Large intestine (tissue), 12 donors: ENCODE measurements around the gene CDK12. TPM values are rescaled to one million over a fixed set of nuclear protein-coding genes. Genes with fewer than 3 reads are reported as not detected.
"Not testable (repeated sequence)": the region's sequence is repeated elsewhere in the genome, so short reads cannot be mapped to it uniquely, and the experiment has no call there.

Source experiments
- DNase-seq, 2 donors: peaks; one replicate each; pipeline versions ENCODE4 v3.0.0 to v3.0.0-alpha.2; 2013
- H3K27ac ChIP-seq: one replicate; pipeline ENCODE4 v1.5.1; 2013; ENCODE audit warnings: low read length
- H3K27me3 ChIP-seq: 2 replicates; pipeline ENCODE4 v1.6.1; 2013; ENCODE audit warnings: low read length; ENCODE audit not compliant: control insufficient read depth, insufficient read depth
- H3K36me3 ChIP-seq: 2 replicates; pipeline ENCODE4 v1.6.1; 2013; ENCODE audit warnings: low read length; ENCODE audit not compliant: control insufficient read depth, insufficient read depth
- H3K4me1 ChIP-seq: one replicate; pipeline ENCODE4 v1.6.1; 2013; ENCODE audit warnings: low read length; ENCODE audit not compliant: control insufficient read depth, insufficient read depth
- H3K4me3 ChIP-seq: one replicate; pipeline ENCODE4 v1.5.1; 2013; ENCODE audit warnings: low read length
- H3K9me3 ChIP-seq: one replicate; pipeline ENCODE4 v1.6.1; 2013; ENCODE audit warnings: mild to moderate bottlenecking, low read depth, low read length, moderate library complexity; ENCODE audit not compliant: control insufficient read depth
- WGBS: methylation state at CpG from one replicate; pipeline ENCODE4 v1.1.5; 2013; ENCODE audit warnings: low lambda C conversion rate; ENCODE audit not compliant: insufficient coverage; 5-methylcytosine and 5-hydroxymethylcytosine counted together
- long read RNA-seq, 11 donors: transcript quantifications; one replicate each; lab custom pipeline, GENCODE V29; 2026
- polyA plus RNA-seq: library from polyadenylated mRNA; unstranded; fragments of 120-200 nt; gene quantifications from one replicate; pipeline ENCODE4 v1.2.1, GENCODE V29; 2013

Gene CDK12
- polyA plus RNA-seq = 45.9 TPM
- long read RNA-seq, donor 1, partial matches to known transcripts = 0 of 2 reads
- long read RNA-seq, donor 1, other reads (novel, unspliced or antisense) = 0 of 2 reads
- long read RNA-seq, donor 2, full-length matches to known transcripts = 10 of 15 reads
- long read RNA-seq, donor 2, partial matches to known transcripts = 5 of 15 reads
- long read RNA-seq, donor 2, other reads (novel, unspliced or antisense) = 0 of 15 reads
- long read RNA-seq, donor 3 = 0 reads
- long read RNA-seq, donor 4, partial matches to known transcripts = 0 of 1 reads
- long read RNA-seq, donor 4, other reads (novel, unspliced or antisense) = 0 of 1 reads
- long read RNA-seq, donor 5, partial matches to known transcripts = 0 of 2 reads
- long read RNA-seq, donor 5, other reads (novel, unspliced or antisense) = 0 of 2 reads
- long read RNA-seq, donor 6, full-length matches to known transcripts = 9 of 23 reads
- long read RNA-seq, donor 6, partial matches to known transcripts = 14 of 23 reads
- long read RNA-seq, donor 6, other reads (novel, unspliced or antisense) = 0 of 23 reads
- long read RNA-seq, donor 7, transcript CDK12-208 (1 exons, 1,963 nt) = major isoform, 7 of 15 reads
- long read RNA-seq, donor 7, partial matches to known transcripts = 6 of 15 reads
- long read RNA-seq, donor 7, other reads (novel, unspliced or antisense) = 0 of 15 reads
- long read RNA-seq, donor 8, full-length matches to known transcripts = 10 of 37 reads
- long read RNA-seq, donor 8, partial matches to known transcripts = 27 of 37 reads
- long read RNA-seq, donor 8, other reads (novel, unspliced or antisense) = 0 of 37 reads
- long read RNA-seq, donor 9, partial matches to known transcripts = 12 of 14 reads
- long read RNA-seq, donor 9, other reads (novel, unspliced or antisense) = 0 of 14 reads
- long read RNA-seq, donor 10, full-length matches to known transcripts = 12 of 38 reads
- long read RNA-seq, donor 10, partial matches to known transcripts = 26 of 38 reads
- long read RNA-seq, donor 10, other reads (novel, unspliced or antisense) = 0 of 38 reads
- long read RNA-seq, donor 11, transcript CDK12-208 (1 exons, 1,963 nt) = major isoform, 8 of 14 reads
- long read RNA-seq, donor 11, partial matches to known transcripts = 6 of 14 reads
- long read RNA-seq, donor 11, other reads (novel, unspliced or antisense) = 0 of 14 reads

DNA sequence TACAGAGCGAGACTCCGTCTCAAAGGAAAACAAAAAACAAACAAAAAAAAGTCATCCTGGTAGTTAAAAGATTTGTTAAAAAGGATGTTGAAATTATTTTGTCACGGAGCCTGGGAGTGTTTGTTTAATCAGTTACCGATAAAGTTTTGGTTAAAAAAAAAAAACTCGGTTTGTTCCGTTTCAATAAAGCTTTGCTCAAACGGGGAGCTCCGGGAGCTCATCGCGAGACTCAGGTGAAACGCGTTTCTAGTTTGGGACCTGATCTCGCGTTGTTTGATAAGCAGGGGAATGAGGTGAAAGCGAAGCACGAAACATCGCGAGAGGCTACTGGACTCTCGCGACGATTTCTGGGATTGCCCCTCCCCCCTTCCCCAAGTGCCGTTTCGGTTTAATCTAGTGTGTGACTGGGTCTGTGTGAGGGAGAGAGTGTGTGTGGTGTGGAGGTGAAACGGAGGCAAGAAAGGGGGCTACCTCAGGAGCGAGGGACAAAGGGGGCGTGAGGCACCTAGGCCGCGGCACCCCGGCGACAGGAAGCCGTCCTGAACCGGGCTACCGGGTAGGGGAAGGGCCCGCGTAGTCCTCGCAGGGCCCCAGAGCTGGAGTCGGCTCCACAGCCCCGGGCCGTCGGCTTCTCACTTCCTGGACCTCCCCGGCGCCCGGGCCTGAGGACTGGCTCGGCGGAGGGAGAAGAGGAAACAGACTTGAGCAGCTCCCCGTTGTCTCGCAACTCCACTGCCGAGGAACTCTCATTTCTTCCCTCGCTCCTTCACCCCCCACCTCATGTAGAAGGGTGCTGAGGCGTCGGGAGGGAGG is at the start of gene CDK12:
CDK12 (plus strand) TSS at position 374 of the 813 bp plus-strand sequence. CDS start 586 bp downstream, outside the sequence.
- peak within 1 kb of the TSS; percentile 99 for H3K27ac ChIP-seq
- WGBS = 0% methylated on average over 5 of the region's 51 CpGs

GRCh38 chr17:39416141-39416540 is 45.1 kb upstream of the CDK12 start:
- peaks cover 69% of the 10 kb centered on the region for H3K36me3 ChIP-seq
- no peaks in the 10 kb centered on the region for H3K4me1 ChIP-seq
- 86% methylated on average over 1 of the region's 1 CpG for WGBS
- no peak for DNase-seq
- no peaks in the 10 kb centered on the region for H3K27me3 ChIP-seq
- H3K27ac ChIP-seq = no peak overlapping the region
- H3K4me3 ChIP-seq = no peak overlapping the region
- H3K9me3 ChIP-seq = no peaks in the 10 kb centered on the region

More for the DNA sequence above, at the start of gene CDK12:
- no peaks in the 10 kb centered on the region for H3K27me3 ChIP-seq
- no peaks in the 10 kb centered on the region for H3K9me3 ChIP-seq
- H3K4me1 ChIP-seq = no peaks in the 10 kb centered on the region
- H3K4me3 ChIP-seq = peak within 1 kb of the TSS; percentile 94
- H3K36me3 ChIP-seq = no peaks in the 10 kb centered on the region
- DNase-seq = peak; percentile 99

DNA sequence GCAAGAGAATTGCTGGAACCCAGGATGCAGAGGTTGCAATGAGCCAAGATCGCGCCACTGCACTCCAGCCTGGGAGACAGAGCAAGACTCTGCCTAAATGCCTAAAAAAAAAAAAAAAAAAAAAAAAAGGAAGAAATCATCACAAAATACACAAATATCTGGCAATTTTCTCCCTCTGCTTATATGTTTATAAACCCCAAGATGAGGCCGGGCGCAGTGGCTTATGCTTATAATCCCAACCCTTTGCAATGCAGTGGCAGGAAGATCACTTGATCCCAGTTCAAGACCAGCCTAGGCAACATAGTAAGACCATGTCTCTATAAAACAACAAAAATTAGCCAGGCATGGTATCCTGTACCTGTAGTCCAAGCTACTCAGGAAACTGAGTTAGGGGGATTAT is 31.7 kb upstream of the CDK12 start:
- H3K36me3 ChIP-seq = peaks cover 78% of the 10 kb centered on the region
- H3K27ac ChIP-seq = no peak overlapping the region
- no peak overlapping the region for H3K4me3 ChIP-seq
- H3K9me3 ChIP-seq = no peaks in the 10 kb centered on the region
- H3K27me3 ChIP-seq = no peaks in the 10 kb centered on the region
- no peaks in the 10 kb centered on the region for H3K4me1 ChIP-seq
- no peak for DNase-seq
- WGBS = no CpG with 5 or more reads among the region's 4 CpGs

DNA sequence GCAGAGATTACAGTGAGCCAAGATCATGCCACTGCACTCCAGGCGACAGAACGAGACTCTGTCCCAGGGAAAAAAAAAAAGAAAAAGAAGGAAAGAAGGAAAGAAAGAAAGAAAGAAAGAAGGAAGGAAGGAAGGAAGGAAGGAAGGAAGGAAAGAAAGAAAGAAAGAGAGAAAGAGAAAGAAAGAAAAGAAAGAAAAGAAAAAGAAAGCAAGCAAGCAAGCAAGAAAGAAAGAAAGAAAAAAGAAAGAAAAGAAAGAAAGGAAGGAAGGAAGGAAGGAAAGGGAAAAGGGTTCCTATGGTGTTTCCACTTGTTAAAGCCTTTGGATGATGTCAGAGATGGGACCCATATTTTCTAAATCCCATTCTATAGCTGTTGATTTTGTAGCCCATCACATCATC is 21.4 kb upstream of the CDK12 start:
- not testable (repeated sequence) for DNase-seq, H3K27ac ChIP-seq, H3K9me3 ChIP-seq, H3K4me3 ChIP-seq, H3K4me1 ChIP-seq, H3K27me3 ChIP-seq
- H3K36me3 ChIP-seq = peaks cover 46% of the 10 kb centered on the region
- 100% methylated on average over 2 of the region's 2 CpGs for WGBS

DNA sequence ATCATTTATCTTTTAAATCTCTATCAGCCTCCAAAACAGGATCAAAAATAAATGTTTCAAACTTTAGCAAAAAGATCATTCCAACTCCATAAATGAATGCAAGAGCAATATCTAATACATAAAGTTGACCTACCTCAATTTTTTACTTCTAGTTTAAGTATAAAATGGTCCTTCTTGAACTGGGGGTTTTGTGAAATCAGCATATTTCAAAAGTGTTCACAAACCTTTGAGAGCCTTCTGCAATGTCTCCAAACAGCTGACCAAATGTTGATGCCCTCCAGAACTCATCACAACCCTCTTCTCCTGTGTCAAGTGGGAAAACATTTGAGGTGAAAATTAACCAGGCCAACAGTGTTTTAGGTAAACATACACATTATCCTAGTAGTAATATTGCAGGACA is 18.0 kb upstream of the CDK12 start:
- Histone ChIP-seq H3K27ac (no peak overlapping the region), H3K4me3 (no peak overlapping the region), H3K9me3 (no peaks in the 10 kb centered on the region), H3K27me3 (no peaks in the 10 kb centered on the region), H3K4me1 (no peaks in the 10 kb centered on the region), H3K36me3 (peaks cover 41% of the 10 kb centered on the region)
- no peak for DNase-seq

- peaks cover 5% of the 10 kb centered on the region for H3K4me1 ChIP-seq
- DNase-seq = no peak
- WGBS = no CpG with 5 or more reads among the region's 5 CpGs
- H3K9me3 ChIP-seq = no peaks in the 10 kb centered on the region
- no peak overlapping the region for H3K27ac ChIP-seq
- peaks cover 28% of the 10 kb centered on the region for H3K36me3 ChIP-seq
- no peaks in the 10 kb centered on the region for H3K27me3 ChIP-seq
- H3K4me3 ChIP-seq = no peak overlapping the region
Measured at GRCh38 chr17:39447561-39447960, 13.7 kb upstream of the CDK12 start.

DNA sequence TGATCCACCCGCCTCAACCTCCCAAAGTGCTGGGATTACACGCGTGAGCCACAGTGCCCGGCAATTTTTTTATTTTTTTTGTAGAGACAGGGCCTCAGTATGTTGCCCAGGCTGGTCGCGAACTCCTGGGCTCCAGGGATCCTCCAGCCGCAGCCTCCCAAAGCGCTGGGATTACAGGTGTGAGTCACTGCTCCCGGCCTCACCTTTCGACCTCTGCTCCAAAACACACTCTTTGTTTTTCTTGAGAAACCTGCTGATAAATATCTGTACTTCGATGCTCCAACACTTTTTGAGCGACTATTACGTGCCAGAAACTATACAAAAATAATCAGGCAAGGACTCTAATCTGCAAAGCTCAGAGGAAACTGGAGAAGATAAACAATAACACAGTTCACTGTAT is 11.2 kb upstream of the CDK12 start:
- DNase-seq = peak; percentile 1 to 6
- WGBS = 6% methylated on average over 3 of the region's 13 CpGs

DNA sequence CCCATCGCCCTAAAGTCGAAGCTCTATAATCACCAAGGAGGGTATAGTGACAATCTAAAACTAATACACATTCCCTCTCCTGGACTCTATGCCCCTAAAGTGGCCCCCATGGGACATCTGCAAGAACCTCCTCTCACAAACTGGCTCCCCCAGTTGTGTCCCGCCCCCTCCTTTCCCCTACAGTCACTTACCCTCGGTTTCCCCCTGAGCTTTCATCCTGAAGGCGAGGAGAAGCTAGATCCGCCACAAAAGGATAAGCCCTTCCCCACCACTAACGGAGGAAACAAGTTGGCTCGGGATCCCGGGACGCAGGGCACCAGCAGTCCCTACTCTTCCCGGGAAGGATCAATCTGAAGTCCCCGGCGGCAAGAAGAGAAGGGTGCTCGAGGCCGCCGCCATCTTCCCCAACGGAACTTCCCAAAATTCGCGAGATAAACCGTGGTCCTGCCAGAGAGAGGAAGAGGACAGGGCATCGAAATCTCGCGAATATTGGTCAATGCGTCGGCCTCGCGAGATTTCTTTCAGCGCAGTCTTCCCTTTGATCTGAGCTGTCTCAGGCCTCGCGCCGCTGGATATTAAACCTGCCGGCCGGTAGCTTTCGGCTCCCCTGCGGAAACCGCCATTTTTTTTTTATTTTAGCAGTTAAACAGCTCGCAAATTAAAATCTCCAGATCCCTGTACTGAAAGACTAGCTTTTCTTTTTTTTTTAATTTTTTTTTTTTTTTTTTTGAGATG is 10.3 kb upstream of the CDK12 start, which contains the start of gene MED1:
MED1 (minus strand) TSS at position 417 of the 735 bp plus-strand sequence; CDS start at position 216, 201 bp downstream.
- H3K27ac ChIP-seq = peak within 1 kb of the TSS; percentile 77
- peak within 1 kb of the TSS; percentile 85 for H3K4me3 ChIP-seq
- peaks cover 12% of the 10 kb centered on the region for H3K4me1 ChIP-seq
- WGBS = 3% methylated on average over 8 of the region's 37 CpGs
- no peaks in the 10 kb centered on the region for H3K27me3 ChIP-seq
- DNase-seq = peak; percentile 97
- no peaks in the 10 kb centered on the region for H3K9me3 ChIP-seq
- H3K36me3 ChIP-seq = peaks cover 17% of the 10 kb centered on the region

More for the DNA sequence above, 11.2 kb upstream of the CDK12 start:
- no peaks in the 10 kb centered on the region for H3K27me3 ChIP-seq
- H3K27ac ChIP-seq = no peak overlapping the region
- H3K9me3 ChIP-seq = no peaks in the 10 kb centered on the region
- H3K36me3 ChIP-seq = peaks cover 19% of the 10 kb centered on the region
- peaks cover 12% of the 10 kb centered on the region for H3K4me1 ChIP-seq
- peak overlapping the region; percentile 85 for H3K4me3 ChIP-seq

DNA sequence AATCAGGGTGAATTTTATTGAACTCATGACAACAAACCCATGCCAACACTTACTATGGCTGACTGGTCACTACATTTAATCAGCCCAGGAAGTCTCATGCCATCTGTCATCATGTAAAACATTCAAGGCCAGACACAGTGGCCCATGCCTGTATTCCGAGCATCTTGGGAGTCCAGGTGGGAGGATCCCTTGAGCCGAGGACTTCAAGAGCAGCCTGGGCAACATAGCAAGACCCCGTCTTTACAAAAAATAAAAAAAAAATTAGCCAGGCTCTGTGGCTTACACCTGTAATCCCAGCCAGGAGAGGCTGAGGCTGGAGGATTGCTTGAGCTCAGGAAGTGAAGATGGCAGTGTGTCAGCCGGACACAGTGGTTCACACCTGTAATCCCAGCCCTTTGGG is 5.4 kb upstream of the CDK12 start:
- Histone ChIP-seq H3K9me3 (no peaks in the 10 kb centered on the region), H3K36me3 (no peaks in the 10 kb centered on the region), H3K4me1 (peaks cover 12% of the 10 kb centered on the region), H3K27ac (no peak overlapping the region), H3K27me3 (no peaks in the 10 kb centered on the region), H3K4me3 (no peak overlapping the region)
- DNase-seq = no peak
- WGBS = no CpG with 5 or more reads among the region's 4 CpGs
